IMR-90 (cell line): ENCODE results near the gene RHCE. TPM values are rescaled to one million over a fixed set of nuclear protein-coding genes. Genes with fewer than 3 reads are reported as not detected.
"Not testable (repeated sequence)": the region's sequence is repeated elsewhere in the genome, so short reads cannot be mapped to it uniquely, and the experiment has no call there.

Source experiments
- ATAC-seq: fragments of 200-7000 bp; cut with Tn5 transposase; 2 replicates; pipeline ENCODE4 v1.9.1; 2020; ENCODE audit warnings: low read depth, mild to moderate bottlenecking, moderate library complexity
- BruUV-seq: library from RNA; stranded (reverse); fragments of 400-500 nt; replicated peaks from 2 replicates; lab custom pipeline; 2021; lab: Mats Ljungman, UMichigan
- CTCF ChIA-PET: fragments of 300-600 bp; formaldehyde crosslinking; extraction: SDS; loops from one replicate; lab custom pipeline; 2021; ENCODE audit warnings: antibody characterized with exemption; lab: Yijun Ruan, JAX
- POLR2A ChIA-PET: fragments of 300-600 bp; sonication (Branson Sonifier 250); formaldehyde crosslinking; loops from one replicate; lab custom pipeline; 2022; ENCODE audit warnings: antibody characterized with exemption; ENCODE audit not compliant: unreplicated experiment; lab: Charles Lee
- DNase-seq: peaks from one replicate; pipeline ENCODE4 v3.0.0; 2013
- H2AFZ ChIP-seq: replicated peaks from 2 replicates; pipeline ENCODE3; 2013; ENCODE audit warnings: low read length, mild to moderate bottlenecking; ENCODE audit not compliant: poor library complexity
- H2AK5ac ChIP-seq: 2 replicates; pipeline ENCODE4 v1.6.1; 2013; ENCODE audit warnings: low read depth, low read length, inconsistent platforms
- H2AK9ac ChIP-seq: replicated peaks from 2 replicates; pipeline ENCODE3; 2013; ENCODE audit warnings: mild to moderate bottlenecking, low read depth, low read length, moderate library complexity; ENCODE audit not compliant: poor library complexity
- H2BK120ac ChIP-seq: 2 replicates; pipeline ENCODE4 v1.6.1; 2013; ENCODE audit warnings: low read depth, low read length, inconsistent platforms
- H2BK15ac ChIP-seq: 3 replicates; pipeline ENCODE4 v1.6.1; 2013; ENCODE audit warnings: low read depth, low read length, inconsistent platforms
- H2BK20ac ChIP-seq: 2 replicates; pipeline ENCODE4 v1.6.1; 2013; ENCODE audit warnings: low read depth, mild to moderate bottlenecking, inconsistent platforms, low read length, moderate library complexity
- H2BK5ac ChIP-seq: 2 replicates; pipeline ENCODE4 v1.6.1; 2013; ENCODE audit warnings: mild to moderate bottlenecking, low read depth, low read length, inconsistent platforms; ENCODE audit not compliant: poor library complexity, severe bottlenecking
- H3K14ac ChIP-seq: replicated peaks from 2 replicates; pipeline ENCODE4 v1.6.1; 2013; ENCODE audit warnings: low read depth, low read length, inconsistent platforms
- H3K18ac ChIP-seq: 2 replicates; pipeline ENCODE4 v1.6.1; 2013; ENCODE audit warnings: low read depth, low read length, control low read depth
- H3K23ac ChIP-seq: 2 replicates; pipeline ENCODE4 v1.6.1; 2013; ENCODE audit warnings: low read depth, low read length, inconsistent platforms
- H3K27ac ChIP-seq: 2 replicates; pipeline ENCODE4 v1.5.1; 2013; ENCODE audit warnings: mild to moderate bottlenecking, control low read depth, low read length; ENCODE audit not compliant: insufficient read depth
- H3K27me3 ChIP-seq: 2 replicates; pipeline ENCODE4 v1.6.1; 2013; ENCODE audit warnings: low read length; ENCODE audit not compliant: control insufficient read depth, insufficient read depth
- H3K36me3 ChIP-seq: 2 replicates; pipeline ENCODE4 v1.6.1; 2013; ENCODE audit warnings: low read length, mixed read lengths; ENCODE audit not compliant: control insufficient read depth, insufficient read depth
- H3K4ac ChIP-seq: 2 replicates; pipeline ENCODE4 v1.6.1; 2013; ENCODE audit warnings: low read depth, low read length, inconsistent platforms
- H3K4me1 ChIP-seq: 2 replicates; pipeline ENCODE4 v1.6.1; 2013; ENCODE audit warnings: low read length, mixed read lengths; ENCODE audit not compliant: control insufficient read depth, insufficient read depth
- H3K4me2 ChIP-seq: 2 replicates; pipeline ENCODE4 v1.6.1; 2013; ENCODE audit warnings: low read depth, mild to moderate bottlenecking, control low read depth, low read length, moderate library complexity
- H3K4me3 ChIP-seq: 2 replicates; pipeline ENCODE4 v1.5.1; 2013; ENCODE audit warnings: low read depth, mild to moderate bottlenecking, control low read depth, low read length, moderate library complexity; ENCODE audit not compliant: insufficient read depth
- H3K56ac ChIP-seq: 2 replicates; pipeline ENCODE4 v1.6.1; 2013; ENCODE audit warnings: low read length, inconsistent platforms; ENCODE audit not compliant: insufficient read depth; ENCODE audit errors: extremely low read depth
- H3K79me1 ChIP-seq, 2 experiments: 2 replicates each; pipeline ENCODE4 v1.6.1; 2013; ENCODE audit warnings: low read length in 2 of 2, inconsistent platforms in 1 of 2, low read depth in 1 of 2
- H3K9ac ChIP-seq: 2 replicates; pipeline ENCODE4 v1.6.1; 2013; ENCODE audit warnings: low read depth, low read length, control low read depth
- H3K9me1 ChIP-seq: 2 replicates; pipeline ENCODE4 v1.6.1; 2013; ENCODE audit warnings: low read length, inconsistent platforms; ENCODE audit not compliant: insufficient read depth
- H3K9me3 ChIP-seq: 2 replicates; pipeline ENCODE4 v1.6.1; 2013; ENCODE audit warnings: low read length; ENCODE audit not compliant: control insufficient read depth, insufficient read depth
- H4K20me1 ChIP-seq: 2 replicates; pipeline ENCODE4 v1.6.1; 2013; ENCODE audit warnings: low read length, inconsistent platforms; ENCODE audit not compliant: insufficient read depth
- H4K5ac ChIP-seq: 2 replicates; pipeline ENCODE4 v1.6.1; 2013; ENCODE audit warnings: mild to moderate bottlenecking, low read depth, low read length, control low read depth
- H4K8ac ChIP-seq, 2 experiments: 2 replicates each; pipeline ENCODE4 v1.6.1; 2013; ENCODE audit warnings: low read depth in 2 of 2, low read length in 2 of 2, control low read depth in 1 of 2, inconsistent platforms in 1 of 2
- H4K91ac ChIP-seq: 2 replicates; pipeline ENCODE4 v1.6.1; 2013; ENCODE audit warnings: low read depth, low read length, inconsistent platforms; ENCODE audit not compliant: insufficient read depth
- WGBS, 2 experiments: methylation state at CpG; one replicate each; pipeline versions ENCODE4 v1.1.5 to v1.1.7; 2013; ENCODE audit warnings: missing lambda C conversion rate in 2 of 2; ENCODE audit not compliant: insufficient read length in 1 of 2; ENCODE audit errors: extremely low coverage in 2 of 2; 5-methylcytosine and 5-hydroxymethylcytosine counted together
- dilution Hi-C: fragments of 300-500 bp; cut with HindIII; formaldehyde crosslinking; loops from one replicate; pipeline ENCODE4 v1.14.3; 2018; ENCODE audit warnings: low sequenced_read_pairs; ENCODE audit not compliant: unreplicated experiment
- in situ Hi-C: fragments of 300-500 bp; cut with MboI; formaldehyde crosslinking; loops from 3 replicates; pipeline ENCODE4 v1.14.3; 2019; ENCODE audit warnings: low sequenced_read_pairs, inconsistent platforms, mixed read lengths
- intact Hi-C: fragments of 100-400 bp; cut with micrococcal nuclease; formaldehyde crosslinking; loops from 2 replicates; pipeline ENCODE4 v1.10.0; 2022
- polyA plus RNA-seq, 3 experiments: library from polyadenylated mRNA; depleted of rRNA; stranded (reverse); fragments of >200 nt; gene quantifications; 2 replicates each; pipeline ENCODE4 v1.2.3, GENCODE V29; 2012; ENCODE audit warnings: low replicate concordance in 1 of 3
- total RNA-seq: library from RNA; depleted of rRNA; stranded (reverse); fragments of >200 nt; gene quantifications from 2 replicates; pipeline ENCODE4 v1.2.3, GENCODE V29; 2012

The RHCE gene
- total and polyA plus RNA-seq, 2 of the 4 experiments (the other 2 are of a cell fraction) = 0.54 to 0.62 TPM

GRCh38 chr1:25460816-25461215 is 40.2 kb upstream of the RHCE start:
- dilution Hi-C loops, H2AK5ac ChIP-seq, BruUV-seq, H3K4me2 ChIP-seq, ATAC-seq, H2BK120ac ChIP-seq, in situ Hi-C loops, H3K14ac ChIP-seq, H4K8ac ChIP-seq, H2AK9ac ChIP-seq, H3K9ac ChIP-seq, H2BK15ac ChIP-seq, intact Hi-C loops, H2BK5ac ChIP-seq, H3K27me3 ChIP-seq, H2AFZ ChIP-seq, H3K27ac ChIP-seq, H4K20me1 ChIP-seq, POLR2A ChIA-PET, CTCF ChIA-PET, H2BK20ac ChIP-seq, H4K91ac ChIP-seq, H4K5ac ChIP-seq, H3K4me1 ChIP-seq, H3K4ac ChIP-seq, DNase-seq, H3K56ac ChIP-seq, H3K18ac ChIP-seq, H3K9me3 ChIP-seq, H3K9me1 ChIP-seq, H3K23ac ChIP-seq, H3K4me3 ChIP-seq: not testable (repeated sequence)
- Histone ChIP-seq H3K36me3 (peaks cover 18% of the 10 kb centered on the region), H3K79me1 (peaks cover 20 to 39% of the 10 kb centered on the region in 2 experiments; a peak in 3 of 4 replicates)
- WGBS, 2 experiments = no CpG with 5 or more reads among the region's 4 CpGs
